ENCODE measurements around the gene TUBA4B.
"Not testable (repeated sequence)": the region's sequence is repeated elsewhere in the genome, so short reads cannot be mapped to it uniquely, and the experiment has no call there.

- not testable (repeated sequence) for TF ChIP-seq CTCF, POLR2A, POLR2AphosphoS5 (IDR thresholded peaks at IDR 0.05)
These were observed 5.9 kb downstream of the TUBA4B start for GRCh38 chr2:219258942-219259341.

Measured in upper lobe of left lung (tissue), 4 donors.